Measurements from ENCODE around the gene DENND4C.

The DENND4C gene

DNA sequence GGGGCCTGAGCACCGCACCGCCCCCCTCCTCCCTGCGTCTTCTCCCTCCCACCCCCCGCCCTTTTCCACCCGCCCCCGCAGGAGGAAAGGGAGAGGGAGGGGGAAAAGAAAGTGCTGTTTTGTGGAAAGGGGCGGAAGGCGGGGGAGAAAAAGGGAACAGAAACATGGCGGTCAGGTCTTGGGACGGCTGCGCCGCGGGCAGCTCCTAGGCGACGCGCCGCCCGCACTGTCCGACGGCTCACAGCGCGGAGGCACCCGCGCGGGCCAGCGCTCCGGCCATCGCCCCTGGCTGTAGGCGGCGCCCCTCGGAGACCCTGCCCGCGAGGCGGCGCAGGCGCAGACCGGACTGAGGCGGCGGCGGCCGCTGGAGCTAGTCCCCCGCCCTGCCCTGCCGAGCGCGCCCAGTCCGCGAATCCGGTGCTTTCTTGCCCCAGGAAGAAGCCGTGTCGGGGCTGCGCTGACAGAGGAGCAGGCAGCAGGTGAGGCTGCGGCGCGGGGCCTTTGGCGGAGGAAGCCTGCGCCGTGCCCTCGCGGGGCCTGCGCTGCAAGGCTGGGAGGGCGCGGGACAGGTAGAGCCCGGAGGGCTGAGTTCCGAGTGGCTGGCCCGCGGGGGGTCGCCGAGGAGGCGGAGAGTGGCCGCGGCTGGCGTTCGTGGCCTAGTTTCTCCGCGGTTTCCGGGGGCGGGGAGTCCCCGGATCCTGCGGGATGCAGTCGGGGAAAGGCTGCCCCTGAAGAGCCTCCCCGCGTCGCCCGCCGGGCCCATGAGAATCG lies at the start of gene DENND4C:
Gene DENND4C, plus strand, starts transcription at position 339 of the 771 bp plus-strand sequence. CDS start 45,482 bp downstream, outside the sequence.
- DNase-seq (ENCODE audit: low read depth) = peak; percentile 86
- TF ChIP-seq, protein P1, sequence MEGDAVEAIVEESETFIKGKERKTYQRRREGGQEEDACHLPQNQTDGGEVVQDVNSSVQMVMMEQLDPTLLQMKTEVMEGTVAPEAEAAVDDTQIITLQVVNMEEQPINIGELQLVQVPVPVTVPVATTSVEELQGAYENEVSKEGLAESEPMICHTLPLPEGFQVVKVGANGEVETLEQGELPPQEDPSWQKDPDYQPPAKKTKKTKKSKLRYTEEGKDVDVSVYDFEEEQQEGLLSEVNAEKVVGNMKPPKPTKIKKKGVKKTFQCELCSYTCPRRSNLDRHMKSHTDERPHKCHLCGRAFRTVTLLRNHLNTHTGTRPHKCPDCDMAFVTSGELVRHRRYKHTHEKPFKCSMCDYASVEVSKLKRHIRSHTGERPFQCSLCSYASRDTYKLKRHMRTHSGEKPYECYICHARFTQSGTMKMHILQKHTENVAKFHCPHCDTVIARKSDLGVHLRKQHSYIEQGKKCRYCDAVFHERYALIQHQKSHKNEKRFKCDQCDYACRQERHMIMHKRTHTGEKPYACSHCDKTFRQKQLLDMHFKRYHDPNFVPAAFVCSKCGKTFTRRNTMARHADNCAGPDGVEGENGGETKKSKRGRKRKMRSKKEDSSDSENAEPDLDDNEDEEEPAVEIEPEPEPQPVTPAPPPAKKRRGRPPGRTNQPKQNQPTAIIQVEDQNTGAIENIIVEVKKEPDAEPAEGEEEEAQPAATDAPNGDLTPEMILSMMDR (IDR thresholded peaks at IDR 0.05; ENCODE audit: low read length, missing control alignments) = no peak
- peak within 1 kb of the TSS; percentile 86 for H3K4me3 ChIP-seq (replicated peaks; ENCODE audit: low read depth, low read length)

DNA sequence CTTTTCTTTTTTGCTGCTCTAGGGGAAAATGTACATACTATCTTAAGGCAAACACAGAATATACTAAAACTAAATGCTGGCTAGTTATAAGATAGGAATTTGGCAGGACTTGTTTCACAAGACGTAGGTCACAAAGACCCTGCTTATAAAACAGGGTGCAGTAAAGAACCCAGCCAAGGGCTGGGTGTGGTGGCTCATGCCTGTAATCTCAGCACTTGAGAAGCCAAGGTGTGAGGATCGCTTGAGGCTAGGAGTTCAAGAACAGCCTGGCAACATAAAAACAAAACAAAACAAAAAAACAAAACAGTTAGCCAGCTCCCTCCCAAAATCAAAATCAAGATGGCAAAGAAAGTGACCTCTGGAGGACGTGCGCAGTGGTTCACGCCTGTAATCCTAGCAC lies 49.5 kb upstream of the DENND4C start:
- no peak overlapping the region for H3K4me3 ChIP-seq (replicated peaks; ENCODE audit: low read depth, low read length)
- TF ChIP-seq, protein P1 (IDR thresholded peaks at IDR 0.05; ENCODE audit: low read length, missing control alignments) = no peak

DNA sequence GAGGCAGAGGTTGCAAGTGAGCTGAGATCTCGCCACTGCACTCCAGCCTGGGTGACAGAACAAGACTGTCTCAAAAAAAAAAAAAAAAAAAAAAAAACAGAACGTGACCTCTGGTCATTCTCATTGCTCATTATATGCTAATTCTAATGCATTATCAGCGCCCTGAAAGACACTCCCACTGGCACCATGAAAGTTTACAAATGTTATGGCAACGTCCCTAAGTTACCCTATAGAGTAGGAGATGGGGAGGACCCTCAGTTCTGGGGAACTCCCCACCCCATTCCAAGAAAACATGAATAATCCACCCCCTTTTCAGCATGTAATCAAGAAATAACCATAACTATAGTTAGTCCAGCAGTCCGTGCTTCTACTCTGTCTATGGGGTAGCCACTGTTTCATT lies 48.9 kb upstream of the DENND4C start:
- TF ChIP-seq, protein P1 (IDR thresholded peaks at IDR 0.05; ENCODE audit: low read length, missing control alignments) = no peak

More for the DNA sequence above, 49.5 kb upstream of the DENND4C start:
- DNase-seq (ENCODE audit: low read depth) = no peak

DNA sequence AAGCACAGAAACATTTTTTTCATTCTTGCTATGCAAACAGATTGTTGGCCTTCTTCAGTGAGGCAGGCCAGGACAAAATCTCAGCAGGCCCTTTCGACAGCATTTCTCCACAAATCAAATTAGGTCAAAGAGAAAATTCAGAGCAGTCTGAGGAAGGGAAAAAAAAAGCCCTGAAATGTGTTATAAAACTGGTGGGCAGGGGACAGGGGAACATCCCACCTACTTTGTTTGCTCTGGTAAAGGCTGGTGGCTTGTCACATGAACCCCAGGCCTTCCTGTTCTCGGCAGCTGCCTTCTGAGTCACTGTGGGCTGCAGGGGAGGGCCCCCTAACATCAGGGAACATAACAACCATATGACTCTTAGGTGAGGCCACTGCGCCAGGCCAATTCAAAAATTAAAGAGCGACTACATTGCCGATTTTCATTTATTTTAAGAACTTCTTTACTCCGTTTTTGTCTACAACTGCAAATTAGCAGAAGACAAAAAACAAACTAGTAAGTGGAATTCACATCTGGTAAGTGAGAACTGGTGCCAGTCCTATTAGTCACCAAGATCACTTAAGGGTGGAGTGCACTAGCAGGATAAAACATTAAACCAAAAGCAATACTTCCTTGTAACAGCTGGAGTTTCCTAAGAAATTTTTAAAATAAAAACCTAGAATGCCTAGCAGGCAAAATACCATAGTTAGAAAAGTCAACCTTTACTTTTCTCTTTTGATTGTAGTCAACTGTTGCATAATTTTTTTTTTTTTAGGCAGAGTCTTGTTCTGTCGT lies 46.2 kb upstream of the DENND4C start:
- TF ChIP-seq, protein P1 (IDR thresholded peaks at IDR 0.05; ENCODE audit: low read length, missing control alignments) = no peak
- peak; percentile 91 for DNase-seq (ENCODE audit: low read depth)
- no peak overlapping the region for H3K4me3 ChIP-seq (replicated peaks; ENCODE audit: low read depth, low read length)

More for the DNA sequence above, 48.9 kb upstream of the DENND4C start:
- no peak for DNase-seq (ENCODE audit: low read depth)
- no peak overlapping the region for H3K4me3 ChIP-seq (replicated peaks; ENCODE audit: low read depth, low read length)

DNA sequence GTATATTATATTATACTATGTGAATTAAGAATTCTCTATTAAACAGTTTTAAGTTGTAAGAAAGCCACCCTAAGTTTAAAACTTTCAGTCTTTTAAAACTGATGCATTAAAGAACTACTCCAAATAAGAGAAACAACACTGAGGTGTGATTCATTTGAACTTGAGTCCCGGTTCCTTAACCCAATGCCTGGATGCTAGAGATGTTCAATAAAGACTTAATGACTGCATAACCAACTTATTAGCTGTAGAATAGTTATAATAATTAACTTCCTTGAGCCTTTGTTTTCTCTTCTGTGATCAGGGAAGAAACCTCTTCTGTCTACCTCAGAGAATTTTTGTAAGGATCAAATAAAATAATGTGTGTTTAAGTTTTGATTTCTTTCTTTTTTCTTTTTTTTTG lies 45.3 kb upstream of the DENND4C start:
- no peak for DNase-seq (ENCODE audit: low read depth)
- TF ChIP-seq, protein P1 (IDR thresholded peaks at IDR 0.05; ENCODE audit: low read length, missing control alignments) = no peak
- H3K4me3 ChIP-seq (replicated peaks; ENCODE audit: low read depth, low read length) = no peak overlapping the region

DNA sequence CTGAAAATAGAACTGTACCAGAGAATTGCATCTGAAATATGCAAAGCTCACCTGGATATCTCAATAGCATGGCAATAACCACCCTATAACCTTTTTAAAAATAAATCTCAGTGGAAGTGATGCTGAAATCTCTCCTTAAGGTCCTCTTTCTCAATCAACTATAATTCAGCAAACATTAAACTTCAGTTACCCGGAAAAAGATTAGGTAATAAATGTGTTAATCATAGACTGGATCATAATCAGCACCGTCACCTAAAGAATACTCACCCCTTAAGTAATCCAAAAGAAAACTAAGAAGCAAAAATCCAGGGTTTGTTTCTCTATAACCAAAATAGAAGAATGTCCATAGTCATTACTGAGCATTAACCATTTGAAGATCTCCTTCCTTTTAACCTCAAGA lies 44.3 kb upstream of the DENND4C start:
- TF ChIP-seq, protein P1 (IDR thresholded peaks at IDR 0.05; ENCODE audit: low read length, missing control alignments) = no peak
- H3K4me3 ChIP-seq (replicated peaks; ENCODE audit: low read depth, low read length) = no peak overlapping the region
- no peak for DNase-seq (ENCODE audit: low read depth)

Data from fibroblast of pulmonary artery (primary cell).